ENCODE measurements around the gene EVI5. TPM values are rescaled to one million over a fixed set of nuclear protein-coding genes. Genes with fewer than 3 reads are reported as not detected.

The EVI5 gene
- total RNA-seq, 1 experiment from 2014 or later: 38.2 TPM

DNA sequence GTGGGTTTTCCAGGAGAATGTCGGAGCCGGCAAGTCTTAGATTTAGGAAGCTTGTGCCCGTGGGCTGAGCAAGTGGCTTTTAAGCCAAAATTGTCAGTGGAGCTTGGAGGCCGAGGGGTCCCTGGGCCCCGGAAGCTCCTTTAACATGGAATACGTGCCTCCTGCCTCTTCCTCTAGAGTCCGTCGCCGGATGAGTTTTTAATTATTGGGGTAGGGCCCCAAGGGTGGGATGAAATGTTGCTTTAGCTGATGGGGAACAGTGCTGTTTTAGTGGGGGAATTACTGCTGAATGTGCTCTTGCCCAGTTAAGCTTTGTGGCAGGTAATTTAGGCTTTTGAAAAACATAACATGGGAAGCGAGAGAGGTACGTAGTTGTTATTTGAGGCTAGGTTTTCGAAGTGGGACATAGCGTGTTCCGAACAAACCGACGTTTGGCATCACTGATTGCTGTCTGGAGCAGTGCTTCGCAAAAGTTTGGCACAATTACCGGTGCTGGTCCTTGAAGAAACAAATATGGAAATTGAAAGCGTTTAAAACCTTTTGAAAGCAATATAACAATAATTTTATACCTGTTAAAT, 47.7 kb upstream of the EVI5 start:
- Histone ChIP-seq H3K27me3 (ENCODE audit: low read length) (no peaks in the 10 kb centered on the region), H3K79me2 (ENCODE audit: low read length) (peaks cover 59% of the 10 kb centered on the region), H4K20me1 (ENCODE audit: low read length) (peaks cover 54% of the 10 kb centered on the region), H2AFZ (ENCODE audit: low read length) (peak overlapping the region; percentile 66; the same call in 1 of the 2 replicates), H3K4me1 (ENCODE audit: insufficient read depth, low read length) (peaks cover 20% of the 10 kb centered on the region), H3K4me3 (ENCODE audit: low read length) (peak overlapping the region; percentile 98), H3K36me3 (ENCODE audit: low read depth, low read length) (peaks cover 54% of the 10 kb centered on the region), H3K9me3 (ENCODE audit: low read length) (no peaks in the 10 kb centered on the region), H3K9me2 (replicated peaks; ENCODE audit: low read length) (no peaks in the 10 kb centered on the region), H3K27ac (ENCODE audit: low read length) (peak overlapping the region; percentile 48), H3K9ac (ENCODE audit: low read length) (peak overlapping the region; percentile 99), H3K4me2 (ENCODE audit: low read length) (peak overlapping the region; percentile 88), H3F3A (ENCODE audit: low read length, unreplicated experiment) (no peaks in the 10 kb centered on the region)
- intact Hi-C loops (cut with micrococcal nuclease): loop anchor here (5.0 kb wide), 1 partner anchor 85 kb away; no protein-coding TSS in a partner anchor
- TF ChIP-seq CTCF (conservative IDR thresholded peaks at IDR 0.05; ENCODE audit: low read depth, low read length) (no peak), EZH2phosphoT487 (IDR thresholded peaks at IDR 0.05; ENCODE audit: borderline replicate concordance, low read length) (no peak), EZH2 (IDR thresholded peaks at IDR 0.05; ENCODE audit: low read length, unreplicated experiment) (no peak)
- DNase-seq (no peak), ATAC-seq (no peak)
- no TSS peak for BruUV-seq (replicated peaks)
- ChIA-PET CTCF (interaction anchor here (1.6 kb wide), 1 partner anchor 49 kb away, joined by 7 read pairs; no protein-coding TSS in a partner anchor), POLR2A (ENCODE audit: unreplicated experiment) (no interaction called here)

DNA sequence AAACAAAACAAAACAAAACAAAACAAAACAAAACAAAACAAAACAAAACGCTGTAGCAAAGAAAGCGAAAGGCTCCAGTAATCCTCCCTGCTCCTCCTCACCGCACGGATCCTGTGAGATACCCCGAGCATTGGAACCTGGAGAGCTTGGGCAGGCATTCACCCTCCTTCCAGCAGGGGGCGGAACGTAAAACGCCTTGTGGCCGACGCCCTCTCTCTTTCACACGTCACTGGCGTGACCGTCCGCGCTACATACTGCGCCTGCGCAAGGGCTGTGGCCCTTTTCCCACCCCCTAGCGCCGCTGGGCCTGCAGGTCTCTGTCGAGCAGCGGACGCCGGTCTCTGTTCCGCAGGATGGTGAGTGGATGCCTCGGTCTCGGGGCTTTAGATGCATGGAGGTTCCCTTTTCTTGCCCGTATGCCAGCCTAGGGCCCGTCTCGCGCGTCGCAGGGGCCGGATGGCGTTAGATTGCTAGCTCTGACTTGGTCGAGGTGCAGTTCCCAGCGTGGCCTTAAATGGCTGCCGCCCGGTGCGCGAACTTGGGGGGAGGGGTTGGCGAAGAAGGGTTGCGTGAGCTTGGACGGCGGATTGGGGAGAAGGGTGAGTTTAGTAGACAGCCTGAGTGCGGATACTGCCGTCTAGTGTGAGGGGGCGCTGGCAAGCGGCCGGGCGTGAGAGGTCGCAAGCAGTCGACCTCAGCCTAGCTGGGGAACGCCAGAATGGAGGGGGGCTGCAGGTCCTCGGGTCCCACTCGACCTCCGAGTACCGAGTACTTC, 47.0 kb upstream of the EVI5 start, which contains the start of gene RPL5:
TSS of gene RPL5 (plus strand) at position 279 of the 775 bp plus-strand sequence. CDS start at position 354, 75 bp downstream.
- TF ChIP-seq CTCF (conservative IDR thresholded peaks at IDR 0.05; ENCODE audit: low read depth, low read length) (peak; percentile 89), EZH2 (IDR thresholded peaks at IDR 0.05; ENCODE audit: low read length, unreplicated experiment) (no peak)
- H3K79me2 ChIP-seq (ENCODE audit: low read length): peaks cover 52% of the 10 kb centered on the region
- intact Hi-C loops (cut with micrococcal nuclease): loop anchor here (2.0 to 5.0 kb wide), 2 partner anchors 47 to 85 kb away; partner anchors contain the start of gene EVI5
- no peaks in the 10 kb centered on the region for H3K9me2 ChIP-seq (replicated peaks; ENCODE audit: low read length)
- peaks cover 47% of the 10 kb centered on the region for H3K36me3 ChIP-seq (ENCODE audit: low read depth, low read length)
- peak within 1 kb of the TSS; percentile 72 for H2AFZ ChIP-seq (ENCODE audit: low read length)
- DNase-seq (peak; percentile 98), ATAC-seq (peak; percentile 93)
- no peaks in the 10 kb centered on the region for H3K27me3 ChIP-seq (ENCODE audit: low read length)
- H3K4me2 ChIP-seq (ENCODE audit: low read length): peak within 1 kb of the TSS; percentile 88
- no peaks in the 10 kb centered on the region for H3K9me3 ChIP-seq (ENCODE audit: low read length)
- H3F3A ChIP-seq (ENCODE audit: low read length, unreplicated experiment): no peaks in the 10 kb centered on the region
- peaks cover 20% of the 10 kb centered on the region for H3K4me1 ChIP-seq (ENCODE audit: insufficient read depth, low read length)
- peaks cover 48% of the 10 kb centered on the region for H4K20me1 ChIP-seq (ENCODE audit: low read length)
- ChIA-PET POLR2A (ENCODE audit: unreplicated experiment) (interaction anchor here (1.1 kb wide), 1 partner anchor 46 kb away, joined by 3 read pairs; no protein-coding TSS in a partner anchor), CTCF (interaction anchor here (0.7 to 1.6 kb wide), 3 partner anchors 48 to 522 kb away, joined by 5 to 7 read pairs (median 6); no protein-coding TSS in a partner anchor)
- peak within 1 kb of the TSS; percentile 48 for H3K27ac ChIP-seq (ENCODE audit: low read length)
- TSS peak; percentile 49 for BruUV-seq (replicated peaks)
- peak within 1 kb of the TSS; percentile 99 for H3K9ac ChIP-seq (ENCODE audit: low read length)
- peak within 1 kb of the TSS; percentile 98 for H3K4me3 ChIP-seq (ENCODE audit: low read length)

Measured in PC-3 (cell line).